ENCODE measurements around the gene DCT. TPM values are rescaled to one million over a fixed set of nuclear protein-coding genes. Genes with fewer than 3 reads are reported as not detected.

Gene DCT
- total RNA-seq (2021; fragmentation: NEBNext Ultra II Directional; extraction: Animal tissue kit (Norgen Biotek cat#: 25700)): not detected in 2 replicates
- polyA plus RNA-seq (2011; rRNA removed): 0.02 TPM in 1 of 2 replicates, not detected in the other
- polyA plus RNA-seq (2011; cell fraction: cytosol; rRNA removed): not detected
- polyA plus RNA-seq (2011; cell fraction: nucleus; rRNA removed): not detected
- polyA plus RNA-seq (2012, experiment 1 of 2): 0.18 TPM in 1 of 4 replicates, not detected in the others
- polyA plus RNA-seq (2012, experiment 2 of 2): not detected
- polyA plus RNA-seq (2013, experiment 1 of 2): not detected
- polyA plus RNA-seq (2013, experiment 2 of 2): 0.02 TPM
- 0.28 TPM in 1 of 2 replicates, not detected in the other for polyA minus RNA-seq (2011; rRNA and poly(A)+ RNA removed)
- not detected for polyA minus RNA-seq (2011; cell fraction: cytosol; rRNA and poly(A)+ RNA removed)
- 0.10 TPM for polyA minus RNA-seq (2011; cell fraction: nucleus; rRNA and poly(A)+ RNA removed)
- long read RNA-seq, experiment 1: 0 reads
- long read RNA-seq, experiment 2: 0 reads

DNA sequence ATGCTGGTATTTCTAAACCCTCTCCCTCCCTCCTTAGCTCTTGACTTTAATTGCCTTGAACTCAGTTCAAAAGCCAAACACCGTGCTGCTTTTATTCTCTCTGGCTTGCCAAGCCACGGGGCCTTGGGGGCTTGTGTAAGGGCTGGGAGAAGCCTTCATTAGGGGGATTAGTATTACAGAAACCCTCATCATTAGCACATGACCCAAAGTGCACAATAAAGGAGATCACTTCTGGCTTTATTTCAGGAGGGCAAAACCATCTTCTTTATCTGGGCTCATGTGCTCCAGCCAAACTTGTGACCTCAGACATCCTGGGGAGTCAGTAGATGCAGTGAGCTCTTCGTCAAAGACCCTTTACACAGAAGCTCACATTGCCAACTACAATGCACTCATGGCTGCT, at the start of gene DCT:
Gene DCT, minus strand, starts transcription at position 67 of the 400 bp plus-strand sequence. CDS start 427 bp downstream, outside the sequence.
- no peaks in the 10 kb centered on the region for H3K4me1 ChIP-seq (replicated peaks in 1 of 4; ENCODE audit: control insufficient read depth in 3 of 4, insufficient read depth in 4 of 4, low read length in 3 of 4)
- no peak within 1 kb of the TSS for H3K18ac ChIP-seq (ENCODE audit: extremely low read depth, low read length)
- no peak within 1 kb of the TSS for H2BK12ac ChIP-seq (ENCODE audit: low read depth, low read length)
- no peak within 1 kb of the TSS for H2BK15ac ChIP-seq (ENCODE audit: low read length)
- H3K4me2 ChIP-seq (ENCODE audit: insufficient read depth in 1 of 2, low read depth in 2 of 2, low read length in 2 of 2): no peak within 1 kb of the TSS
- no peak within 1 kb of the TSS for H3K4me3 ChIP-seq (ENCODE audit: extremely low read depth in 1 of 4, insufficient read depth in 2 of 4, low read depth in 3 of 4, low read length in 4 of 4)
- H3K27ac ChIP-seq (ENCODE audit: low read depth, low read length): no peak within 1 kb of the TSS
- POLR2A ChIA-PET (ENCODE audit: partially characterized antibody): interaction anchor here (1.2 kb wide), 1 partner anchor 32 kb away, joined by 3 read pairs; no protein-coding TSS in a partner anchor
- no peaks in the 10 kb centered on the region for H3K23me2 ChIP-seq (ENCODE audit: low read depth, low read length)
- H3K36me3 ChIP-seq (ENCODE audit: control insufficient read depth in 2 of 4, insufficient read depth in 4 of 4, low read length in 3 of 4): no peaks in the 10 kb centered on the region; a peak in 1 of 8 replicates
- no peaks in the 10 kb centered on the region for H3K79me2 ChIP-seq (ENCODE audit: control insufficient read depth in 1 of 2, insufficient read depth in 2 of 2, low read length in 2 of 2)
- DNase-seq (ENCODE audit: low read depth in 1 of 2, low spot score in 2 of 2): no peak
- no peaks in the 10 kb centered on the region for H3K27me3 ChIP-seq (replicated peaks in 1 of 4; ENCODE audit: control insufficient read depth in 3 of 4, extremely low read depth in 1 of 4, insufficient read depth in 3 of 4, low read length in 3 of 4)
- H3K14ac ChIP-seq (ENCODE audit: insufficient read length): no peak within 1 kb of the TSS
- no peak within 1 kb of the TSS for H2AFZ ChIP-seq (ENCODE audit: low read length)
- no peak within 1 kb of the TSS for H3K9ac ChIP-seq (replicated peaks in 1 of 4; ENCODE audit: extremely low read depth in 1 of 4, low read depth in 3 of 4, low read length in 3 of 4)
- no peak within 1 kb of the TSS for H2BK20ac ChIP-seq (ENCODE audit: low read length)
- H4K5ac ChIP-seq (ENCODE audit: insufficient read length, low read depth, low read length): no peak within 1 kb of the TSS
- H2BK120ac ChIP-seq (replicated peaks; ENCODE audit: low read depth, low read length): no peak within 1 kb of the TSS
- CTCF ChIA-PET (ENCODE audit: partially characterized antibody): interaction anchor here (1.2 to 1.3 kb wide), 3 partner anchors 84 to 142 kb away, joined by 3 to 5 read pairs (median 4); no protein-coding TSS in a partner anchor
- no peak within 1 kb of the TSS for H3K4ac ChIP-seq (replicated peaks; ENCODE audit: insufficient read length, low read depth, low read length)
- 92% methylated on average over 3 of the region's 3 CpGs; no CpG with 5 or more reads in 1 of the 2 experiments for WGBS, 2 experiments (ENCODE audit: extremely low coverage in 1 of 2, insufficient coverage in 1 of 2, insufficient read length in 1 of 2, insufficient replicate concordance in 2 of 2, low coverage in 1 of 2, low lambda C conversion rate in 2 of 2, missing lambda C conversion rate in 1 of 2)
- H2AK5ac ChIP-seq (ENCODE audit: low read depth, low read length): no peak within 1 kb of the TSS
- no peaks in the 10 kb centered on the region for H3K79me1 ChIP-seq (ENCODE audit: low read depth, low read length)
- H4K8ac ChIP-seq (ENCODE audit: extremely low read depth, insufficient read depth, low read length): no peak within 1 kb of the TSS; the same call in 1 of the 2 replicates
- no peaks in the 10 kb centered on the region for H4K20me1 ChIP-seq (replicated peaks in 1 of 2; ENCODE audit: control insufficient read depth in 1 of 2, insufficient read depth in 2 of 2, low read length in 2 of 2)
- no peak within 1 kb of the TSS for H4K91ac ChIP-seq (replicated peaks; ENCODE audit: insufficient read length, low read length)
- no peaks in the 10 kb centered on the region for H3K9me3 ChIP-seq (ENCODE audit: insufficient read depth in 2 of 2, low read depth in 1 of 2, low read length in 1 of 2)
- H2BK5ac ChIP-seq (ENCODE audit: low read depth, low read length): no peak within 1 kb of the TSS
- no peak within 1 kb of the TSS for H3K56ac ChIP-seq (replicated peaks; ENCODE audit: insufficient read length, low read depth, low read length)
- H3K23ac ChIP-seq (ENCODE audit: insufficient read length): no peak within 1 kb of the TSS
- no peak for FAIRE-seq
- TF ChIP-seq POLR2A (IDR thresholded peaks at IDR 0.05; ENCODE audit: control extremely low read depth in 1 of 2, low read depth in 2 of 2, low read length in 2 of 2) (no peak), CHD2 (IDR thresholded peaks at IDR 0.05; ENCODE audit: low read length) (no peak), HDAC6 (IDR thresholded peaks at IDR 0.05; ENCODE audit: low read depth, low read length) (no peak), GABPA (IDR thresholded peaks at IDR 0.05; ENCODE audit: borderline replicate concordance, insufficient read depth, low read length) (no peak), TBP (IDR thresholded peaks at IDR 0.05; ENCODE audit: low read depth, low read length) (no peak), EZH2 (IDR thresholded peaks at IDR 0.05; ENCODE audit: low read depth, low read length, severe bottlenecking) (no peak), TAF1 (IDR thresholded peaks at IDR 0.05; ENCODE audit: low read depth, low read length) (no peak), SIRT6 (IDR thresholded peaks at IDR 0.05; ENCODE audit: low read length) (no peak), ZNF274 (IDR thresholded peaks at IDR 0.05; ENCODE audit: borderline replicate concordance, extremely low read depth, low read length) (no peak), SP4 (IDR thresholded peaks at IDR 0.05; ENCODE audit: low read length) (no peak)
- TF ChIP-seq, protein P1, sequence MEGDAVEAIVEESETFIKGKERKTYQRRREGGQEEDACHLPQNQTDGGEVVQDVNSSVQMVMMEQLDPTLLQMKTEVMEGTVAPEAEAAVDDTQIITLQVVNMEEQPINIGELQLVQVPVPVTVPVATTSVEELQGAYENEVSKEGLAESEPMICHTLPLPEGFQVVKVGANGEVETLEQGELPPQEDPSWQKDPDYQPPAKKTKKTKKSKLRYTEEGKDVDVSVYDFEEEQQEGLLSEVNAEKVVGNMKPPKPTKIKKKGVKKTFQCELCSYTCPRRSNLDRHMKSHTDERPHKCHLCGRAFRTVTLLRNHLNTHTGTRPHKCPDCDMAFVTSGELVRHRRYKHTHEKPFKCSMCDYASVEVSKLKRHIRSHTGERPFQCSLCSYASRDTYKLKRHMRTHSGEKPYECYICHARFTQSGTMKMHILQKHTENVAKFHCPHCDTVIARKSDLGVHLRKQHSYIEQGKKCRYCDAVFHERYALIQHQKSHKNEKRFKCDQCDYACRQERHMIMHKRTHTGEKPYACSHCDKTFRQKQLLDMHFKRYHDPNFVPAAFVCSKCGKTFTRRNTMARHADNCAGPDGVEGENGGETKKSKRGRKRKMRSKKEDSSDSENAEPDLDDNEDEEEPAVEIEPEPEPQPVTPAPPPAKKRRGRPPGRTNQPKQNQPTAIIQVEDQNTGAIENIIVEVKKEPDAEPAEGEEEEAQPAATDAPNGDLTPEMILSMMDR (IDR thresholded peaks at IDR 0.05; ENCODE audit: control extremely low read depth in 1 of 3, insufficient read depth in 1 of 3, low read depth in 1 of 3, low read length in 3 of 3): no peak

Data from H1 (cell line).